ENCODE measurements around the gene WBP2. TPM values are rescaled to one million over a fixed set of nuclear protein-coding genes. Genes with fewer than 3 reads are reported as not detected.

Gene WBP2
- total and polyA plus RNA-seq, 2 experiments from 2014 or later, result 29.0 to 129 TPM

DNA sequence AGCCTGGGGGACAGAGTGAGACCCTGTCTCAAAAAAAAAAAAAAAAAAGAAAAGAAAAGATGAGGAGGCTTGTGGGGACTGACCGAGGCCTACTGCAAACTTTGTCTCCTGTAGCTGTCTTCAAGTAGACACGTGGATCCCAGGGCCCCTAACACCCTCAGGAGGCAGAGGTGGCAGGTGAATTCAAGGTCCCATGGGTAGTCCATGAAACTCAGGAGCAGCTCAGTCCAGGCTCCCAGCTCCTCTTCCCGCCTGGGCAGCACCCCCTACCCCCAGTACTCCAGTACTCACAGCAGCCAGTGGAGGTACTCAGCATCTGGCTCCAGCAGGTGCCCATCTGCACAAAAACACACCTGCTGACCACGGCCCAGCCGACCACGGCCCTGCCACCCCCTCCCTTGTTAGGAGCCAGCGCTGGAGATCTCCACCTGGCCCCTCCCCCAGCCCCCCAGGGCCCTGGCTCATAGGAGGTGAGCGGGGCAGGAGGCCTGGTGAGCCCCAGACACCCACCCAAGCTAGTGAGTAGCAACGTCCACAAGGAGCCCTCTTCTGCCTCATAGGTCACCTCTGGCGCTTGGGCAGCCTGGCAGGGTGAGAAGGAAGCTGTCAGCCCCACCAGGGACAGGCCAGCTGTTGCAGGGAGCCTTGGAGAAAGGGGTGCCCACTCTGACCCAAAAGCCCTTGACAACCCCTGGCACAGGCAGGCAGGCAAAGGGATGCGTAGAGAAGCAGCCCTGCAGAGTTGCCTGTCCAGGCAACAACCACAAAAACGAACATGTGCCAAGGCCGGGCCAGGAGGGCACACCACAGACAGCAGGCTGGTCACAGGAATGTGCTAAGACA is 45.8 kb upstream of the WBP2 start:
- H3K27me3 ChIP-seq, result no peaks in the 10 kb centered on the region
- no peaks in the 10 kb centered on the region for H3K36me3 ChIP-seq (replicated peaks; ENCODE audit: insufficient read depth, low read depth)
- peaks cover 22% of the 10 kb centered on the region for H3K79me2 ChIP-seq
- TF ChIP-seq CTCF (IDR thresholded peaks at IDR 0.05; ENCODE audit: poor library complexity) (no peak), EZH2 (IDR thresholded peaks at IDR 0.05; ENCODE audit: borderline replicate concordance) (no peak), EZH2phosphoT487 (IDR thresholded peaks at IDR 0.05; ENCODE audit: low read depth, severe bottlenecking, unreplicated experiment) (no peak)
- H3K27ac ChIP-seq, result no peak overlapping the region
- no peak overlapping the region for H3K4me2 ChIP-seq
- no peaks in the 10 kb centered on the region for H3K9me3 ChIP-seq (ENCODE audit: low read depth)
- H3K4me1 ChIP-seq (ENCODE audit: insufficient read depth), result peaks cover 11% of the 10 kb centered on the region
- no peaks in the 10 kb centered on the region for H3K9me2 ChIP-seq (replicated peaks; ENCODE audit: insufficient read depth)
- H4K20me1 ChIP-seq (ENCODE audit: insufficient read depth, poor library complexity, severe bottlenecking), result no peaks in the 10 kb centered on the region
- H2AFZ ChIP-seq, result no peak overlapping the region
- 95% methylated on average over 12 of the region's 13 CpGs for WGBS (ENCODE audit: low lambda C conversion rate, missing lambda C conversion rate)
- no peak overlapping the region for H3K4me3 ChIP-seq
- no peak for DNase-seq (ENCODE audit: low spot score)

GRCh38 chr17:75899767-75900468 is 44.8 kb upstream of the WBP2 start:
- Histone ChIP-seq H3K4me2 (no peak overlapping the region), H3K9me3 (ENCODE audit: low read depth) (no peaks in the 10 kb centered on the region), H3K36me3 (replicated peaks; ENCODE audit: insufficient read depth, low read depth) (no peaks in the 10 kb centered on the region), H3K79me2 (peaks cover 32% of the 10 kb centered on the region), H3K9me2 (replicated peaks; ENCODE audit: insufficient read depth) (no peaks in the 10 kb centered on the region), H3K4me3 (no peak overlapping the region), H2AFZ (no peak overlapping the region), H3K4me1 (ENCODE audit: insufficient read depth) (peaks cover 17% of the 10 kb centered on the region), H3K27me3 (no peaks in the 10 kb centered on the region), H4K20me1 (ENCODE audit: insufficient read depth, poor library complexity, severe bottlenecking) (no peaks in the 10 kb centered on the region), H3K27ac (no peak overlapping the region)
- TF ChIP-seq EZH2 (IDR thresholded peaks at IDR 0.05; ENCODE audit: borderline replicate concordance), result no peak
- no peak for TF ChIP-seq CTCF (IDR thresholded peaks at IDR 0.05; ENCODE audit: poor library complexity)
- no peak for TF ChIP-seq EZH2phosphoT487 (IDR thresholded peaks at IDR 0.05; ENCODE audit: low read depth, severe bottlenecking, unreplicated experiment)
- 95% methylated on average over 23 of the region's 23 CpGs for WGBS (ENCODE audit: low lambda C conversion rate, missing lambda C conversion rate)
- no peak for DNase-seq (ENCODE audit: low spot score)

- WGBS (ENCODE audit: low lambda C conversion rate, missing lambda C conversion rate), result 95% methylated on average over 12 of the region's 13 CpGs
- no peaks in the 10 kb centered on the region for H3K9me3 ChIP-seq (ENCODE audit: low read depth)
Measured at GRCh38 chr17:75899353-75899752, 44.2 kb upstream of the WBP2 start.

More at GRCh38 chr17:75899353-75899752, 44.2 kb upstream of the WBP2 start:
- Histone ChIP-seq H3K4me1 (ENCODE audit: insufficient read depth) (peaks cover 17% of the 10 kb centered on the region), H3K9me2 (replicated peaks; ENCODE audit: insufficient read depth) (no peaks in the 10 kb centered on the region), H3K79me2 (peaks cover 34% of the 10 kb centered on the region), H4K20me1 (ENCODE audit: insufficient read depth, poor library complexity, severe bottlenecking) (no peaks in the 10 kb centered on the region), H3K27ac (no peak overlapping the region), H3K27me3 (no peaks in the 10 kb centered on the region), H3K36me3 (replicated peaks; ENCODE audit: insufficient read depth, low read depth) (no peaks in the 10 kb centered on the region), H3K4me3 (no peak overlapping the region), H3K4me2 (no peak overlapping the region), H2AFZ (no peak overlapping the region)
- DNase-seq (ENCODE audit: low spot score), result no peak
- TF ChIP-seq EZH2phosphoT487 (IDR thresholded peaks at IDR 0.05; ENCODE audit: low read depth, severe bottlenecking, unreplicated experiment) (no peak), CTCF (IDR thresholded peaks at IDR 0.05; ENCODE audit: poor library complexity) (no peak)

Data from hepatocyte (in vitro differentiated cells).